ENCODE data around the gene WBP2. TPM values are rescaled to one million over a fixed set of nuclear protein-coding genes. Genes with fewer than 3 reads are reported as not detected.

Gene WBP2
- total RNA-seq, 1 experiment from 2014 or later, result 132 TPM

DNA sequence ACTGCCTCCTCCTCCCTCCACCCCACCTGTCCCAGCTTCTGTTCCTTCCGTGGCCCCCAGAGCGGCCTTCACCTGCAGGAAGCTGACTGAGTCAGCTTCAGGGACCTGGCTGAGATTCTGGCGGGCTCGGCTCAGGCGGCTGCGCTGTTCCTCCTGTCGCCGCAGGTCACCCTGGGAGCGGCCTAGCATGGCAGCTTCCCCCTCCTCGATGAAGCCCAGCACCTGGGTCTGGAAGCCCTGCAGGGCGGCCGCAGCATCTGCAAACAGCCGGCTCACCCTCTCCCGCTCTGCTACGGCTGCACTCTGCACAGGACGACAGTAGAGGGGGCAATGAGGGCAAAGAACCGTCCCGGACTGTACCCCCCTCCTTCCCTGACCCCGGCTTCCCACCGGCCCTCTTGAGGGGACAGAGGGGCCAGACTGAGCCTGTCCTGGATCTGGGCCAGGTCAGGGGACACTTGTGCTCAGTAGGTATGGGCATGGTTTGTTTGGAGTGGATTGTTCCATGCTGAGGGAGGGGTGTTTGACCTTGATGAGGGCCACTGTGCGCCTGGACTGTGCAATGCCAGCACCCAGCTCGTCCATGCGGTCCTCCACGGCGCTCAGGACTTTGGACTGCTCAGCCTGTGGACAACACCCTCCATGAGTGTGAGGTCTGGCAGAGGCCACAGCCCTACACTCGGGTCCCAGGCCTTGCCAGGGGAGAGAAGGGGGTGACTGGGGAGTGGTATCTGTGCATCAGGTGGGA, 21.2 kb upstream of the WBP2 start:
- Histone ChIP-seq H3K4me3 (replicated peaks in 1 of 2; ENCODE audit: low read depth in 1 of 2, low read length in 2 of 2) (peak overlapping the region; percentile 69 to 81), H3K9me3 (ENCODE audit: control insufficient read depth in 1 of 2, insufficient read depth in 1 of 2, low read depth in 1 of 2, low read length in 2 of 2) (no peaks in the 10 kb centered on the region), H3K79me2 (ENCODE audit: insufficient read depth, low read length) (peaks cover 27% of the 10 kb centered on the region), H3K4me2 (ENCODE audit: low read length) (peak overlapping the region; percentile 96), H3K27ac (ENCODE audit: low read depth, low read length) (peak overlapping the region; percentile 99), H3K27me3 (ENCODE audit: insufficient read depth, low read length) (no peaks in the 10 kb centered on the region), H2AFZ (ENCODE audit: low read depth, low read length, poor library complexity, severe bottlenecking) (no peak overlapping the region), H3K9me2 (ENCODE audit: insufficient read depth) (no peaks in the 10 kb centered on the region), H3K36me3 (ENCODE audit: control insufficient read depth in 1 of 2, insufficient read depth in 2 of 2, low read length in 2 of 2) (peaks cover 0 to 4% of the 10 kb centered on the region in 2 experiments; a peak in 1 of 4 replicates), H4K20me1 (ENCODE audit: insufficient read depth) (no peaks in the 10 kb centered on the region), H3K9ac (ENCODE audit: low read length) (peak overlapping the region; percentile 96), H3K4me1 (ENCODE audit: control insufficient read depth in 1 of 2, insufficient read depth in 2 of 2, low read length in 2 of 2) (peaks cover 58 to 75% of the 10 kb centered on the region in 2 experiments)
- CTCF ChIA-PET, result interaction anchor here (0.8 to 6.3 kb wide), 21 partner anchors 11 to 276 kb away, joined by 3 to 57 read pairs (median 4); partner anchors contain the start of genes FBF1, GALK1, MRPL38 and UNK
- RAD21 ChIA-PET (ENCODE audit: low non-redundant PET in 1 of 2, low total read pairs in 2 of 2, uncharacterized antibody in 2 of 2, unreplicated experiment in 2 of 2), result interaction anchor here (1.0 to 1.5 kb wide), 3 partner anchors 15 to 21 kb away, joined by 5 to 6 read pairs (median 5); partner anchors contain the start of gene WBP2 (in 2 of the 2)
- peak; percentile 62 for TF ChIP-seq YY1 (IDR thresholded peaks at IDR 0.05; ENCODE audit: extremely low read depth, insufficient replicate concordance, low read depth, low read length)
- TF ChIP-seq EGR1 (IDR thresholded peaks at IDR 0.05; ENCODE audit: low read depth), result no peak
- TF ChIP-seq, protein P1, sequence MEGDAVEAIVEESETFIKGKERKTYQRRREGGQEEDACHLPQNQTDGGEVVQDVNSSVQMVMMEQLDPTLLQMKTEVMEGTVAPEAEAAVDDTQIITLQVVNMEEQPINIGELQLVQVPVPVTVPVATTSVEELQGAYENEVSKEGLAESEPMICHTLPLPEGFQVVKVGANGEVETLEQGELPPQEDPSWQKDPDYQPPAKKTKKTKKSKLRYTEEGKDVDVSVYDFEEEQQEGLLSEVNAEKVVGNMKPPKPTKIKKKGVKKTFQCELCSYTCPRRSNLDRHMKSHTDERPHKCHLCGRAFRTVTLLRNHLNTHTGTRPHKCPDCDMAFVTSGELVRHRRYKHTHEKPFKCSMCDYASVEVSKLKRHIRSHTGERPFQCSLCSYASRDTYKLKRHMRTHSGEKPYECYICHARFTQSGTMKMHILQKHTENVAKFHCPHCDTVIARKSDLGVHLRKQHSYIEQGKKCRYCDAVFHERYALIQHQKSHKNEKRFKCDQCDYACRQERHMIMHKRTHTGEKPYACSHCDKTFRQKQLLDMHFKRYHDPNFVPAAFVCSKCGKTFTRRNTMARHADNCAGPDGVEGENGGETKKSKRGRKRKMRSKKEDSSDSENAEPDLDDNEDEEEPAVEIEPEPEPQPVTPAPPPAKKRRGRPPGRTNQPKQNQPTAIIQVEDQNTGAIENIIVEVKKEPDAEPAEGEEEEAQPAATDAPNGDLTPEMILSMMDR (IDR thresholded peaks at IDR 0.05 in 2 of 3, conservative IDR thresholded peaks at IDR 0.05 in 1 of 3; ENCODE audit: borderline replicate concordance in 1 of 3, insufficient read depth in 1 of 3, low read depth in 2 of 3, low read length in 2 of 3), result peak in 2 of 3 experiments; percentile 34 to 36; a peak in 4 of 6 replicates
- TF ChIP-seq POLR2A (IDR thresholded peaks at IDR 0.05; ENCODE audit: borderline replicate concordance, extremely low read depth, insufficient read depth, insufficient read length), result peak; percentile 53
- TF ChIP-seq RAD21 (IDR thresholded peaks at IDR 0.05; ENCODE audit: low read depth), result no peak
- no peak for TF ChIP-seq SP1 (IDR thresholded peaks at IDR 0.05; ENCODE audit: low read depth)
- TF ChIP-seq TCF7L2 (IDR thresholded peaks at IDR 0.05; ENCODE audit: borderline replicate concordance, extremely low read depth, insufficient read depth, insufficient read length), result peak; percentile 69
- no peak for TF ChIP-seq JUND (IDR thresholded peaks at IDR 0.05)
- TF ChIP-seq EZH2 (IDR thresholded peaks at IDR 0.05), result no peak
- TF ChIP-seq POLR2AphosphoS5 (IDR thresholded peaks at IDR 0.05; ENCODE audit: low read depth, low read length), result peak; percentile 68
- no peak for TF ChIP-seq ELF1 (IDR thresholded peaks at IDR 0.05; ENCODE audit: borderline replicate concordance, low read depth)
- TF ChIP-seq ZFX (IDR thresholded peaks at IDR 0.05), result peak; percentile 68
- no peak for TF ChIP-seq FOSL1 (IDR thresholded peaks at IDR 0.05; ENCODE audit: low read depth)
- DNase-seq (ENCODE audit: low read depth, low spot score), result peak; percentile 84
- BruUV-seq (replicated peaks), result no TSS peak
- POLR2A ChIA-PET, result interaction anchor here (0.7 to 3.2 kb wide), 21 partner anchors 9 to 193 kb away, joined by 3 to 27 read pairs (median 4); partner anchors contain the start of genes MRPL38, TRIM65, UNK and WBP2
- ATAC-seq, result peak; percentile 55
- intact Hi-C loops (cut with micrococcal nuclease), result loop anchor here (5.0 kb wide), 1 partner anchor 99 kb away; a partner anchor contains a TSS

Measured in HCT116 (cell line).